H9 (cell line): ENCODE results near the gene PLXNA2. TPM values are rescaled to one million over a fixed set of nuclear protein-coding genes. Genes with fewer than 3 reads are reported as not detected.
A peak's percentile ranks its signal among the peaks of the same experiment; 100 is the strongest.

Source experiments
- DNase-seq: peaks from one replicate; pipeline ENCODE4 v3.0.0-alpha.2; 2017
- H2AFZ ChIP-seq: one replicate; pipeline ENCODE4 v1.6.1; 2013; ENCODE audit warnings: mild to moderate bottlenecking, low read length, control low read depth, moderate library complexity
- H2AK5ac ChIP-seq: 2 replicates; pipeline ENCODE4 v1.6.1; 2013; ENCODE audit warnings: low read length, control low read depth, mixed read lengths; ENCODE audit not compliant: insufficient read length
- H2BK120ac ChIP-seq: one replicate; pipeline ENCODE4 v1.6.1; 2013; ENCODE audit warnings: low read depth, mild to moderate bottlenecking, low read length, control low read depth, inconsistent platforms; ENCODE audit not compliant: poor library complexity, severe bottlenecking
- H2BK12ac ChIP-seq: 2 replicates; pipeline ENCODE4 v1.6.1; 2013; ENCODE audit warnings: low read length, control low read depth, mixed read lengths, low read depth; ENCODE audit not compliant: insufficient read length
- H2BK15ac ChIP-seq: 2 replicates; pipeline ENCODE4 v1.6.1; 2013; ENCODE audit warnings: low read depth, low read length, control low read depth
- H2BK20ac ChIP-seq: one replicate; pipeline ENCODE4 v1.6.1; 2013; ENCODE audit warnings: low read depth, mild to moderate bottlenecking, low read length, control low read depth, inconsistent platforms; ENCODE audit not compliant: poor library complexity, severe bottlenecking
- H2BK5ac ChIP-seq: 2 replicates; pipeline ENCODE4 v1.6.1; 2013; ENCODE audit warnings: low read length, control low read depth, mixed read lengths; ENCODE audit not compliant: insufficient read length
- H3K14ac ChIP-seq: 2 replicates; pipeline ENCODE4 v1.6.1; 2013; ENCODE audit warnings: low read length, control low read depth; ENCODE audit not compliant: insufficient read depth
- H3K18ac ChIP-seq: 2 replicates; pipeline ENCODE4 v1.6.1; 2013; ENCODE audit warnings: low read depth, mild to moderate bottlenecking, mixed read lengths, low read length, control low read depth; ENCODE audit not compliant: insufficient read length
- H3K23ac ChIP-seq: 2 replicates; pipeline ENCODE4 v1.6.1; 2013; ENCODE audit warnings: low read length, control low read depth, mixed read lengths, low read depth; ENCODE audit not compliant: insufficient read length
- H3K23me2 ChIP-seq: 2 replicates; pipeline ENCODE4 v1.6.1; 2013; ENCODE audit warnings: low read depth, mild to moderate bottlenecking, mixed read lengths, low read length, control low read depth; ENCODE audit not compliant: insufficient read length, poor library complexity, severe bottlenecking
- H3K27ac ChIP-seq: 2 replicates; pipeline ENCODE4 v1.5.1; 2013; ENCODE audit warnings: low read length, control low read depth, mixed read lengths, low read depth; ENCODE audit not compliant: insufficient read length
- H3K27me3 ChIP-seq: 2 replicates; pipeline ENCODE4 v1.6.1; 2013; ENCODE audit warnings: low read length, control low read depth, inconsistent platforms; ENCODE audit not compliant: insufficient read depth
- H3K4ac ChIP-seq: 2 replicates; pipeline ENCODE4 v1.6.1; 2013; ENCODE audit warnings: low read depth, mild to moderate bottlenecking, control low read depth, inconsistent platforms, low read length, moderate library complexity
- H3K4me1 ChIP-seq: 2 replicates; pipeline ENCODE4 v1.6.1; 2013; ENCODE audit warnings: low read length, control low read depth, inconsistent platforms; ENCODE audit not compliant: insufficient read depth
- H3K4me2 ChIP-seq: 2 replicates; pipeline ENCODE4 v1.6.1; 2013; ENCODE audit warnings: low read length, control low read depth, mixed read lengths; ENCODE audit not compliant: insufficient read length, insufficient read depth
- H3K56ac ChIP-seq: 2 replicates; pipeline ENCODE4 v1.6.1; 2013; ENCODE audit warnings: low read depth, mild to moderate bottlenecking, mixed read lengths, low read length, control low read depth; ENCODE audit not compliant: insufficient read length
- H3K79me1 ChIP-seq: 2 replicates; pipeline ENCODE4 v1.6.1; 2013; ENCODE audit warnings: low read depth, mild to moderate bottlenecking, moderate library complexity, low read length, control low read depth, inconsistent platforms; ENCODE audit not compliant: insufficient read depth, poor library complexity, severe bottlenecking
- H3K79me2 ChIP-seq: 2 replicates; pipeline ENCODE4 v1.6.1; 2013; ENCODE audit warnings: low read length, control low read depth, inconsistent platforms; ENCODE audit not compliant: insufficient read depth
- H3K9ac ChIP-seq: 2 replicates; pipeline ENCODE4 v1.6.1; 2013; ENCODE audit warnings: low read length, control low read depth, mixed read lengths; ENCODE audit not compliant: insufficient read length; ENCODE audit errors: extremely low read depth
- H3K9me3 ChIP-seq: one replicate; pipeline ENCODE4 v1.6.1; 2013; ENCODE audit warnings: low read depth, low read length, inconsistent platforms; ENCODE audit not compliant: control insufficient read depth
- H3T11ph ChIP-seq: one replicate; pipeline ENCODE4 v1.6.1; 2013; ENCODE audit warnings: mild to moderate bottlenecking, low read length, control low read depth, inconsistent platforms
- H4K20me1 ChIP-seq: one replicate; pipeline ENCODE4 v1.6.1; 2013; ENCODE audit not compliant: control insufficient read depth, insufficient read length, insufficient read depth
- H4K5ac ChIP-seq: 2 replicates; pipeline ENCODE4 v1.6.1; 2013; ENCODE audit warnings: low read depth, mild to moderate bottlenecking, mixed read lengths, low read length, control low read depth; ENCODE audit not compliant: insufficient read length
- H4K8ac ChIP-seq: replicated peaks from 2 replicates; pipeline ENCODE4 v1.6.1; 2013; ENCODE audit warnings: low read length, control low read depth, mixed read lengths, low read depth; ENCODE audit not compliant: insufficient read length
- H4K91ac ChIP-seq: 2 replicates; pipeline ENCODE4 v1.6.1; 2013; ENCODE audit warnings: low read depth, mild to moderate bottlenecking, moderate library complexity, mixed read lengths, low read length, control low read depth; ENCODE audit not compliant: insufficient read length
- H3K27ac Mint-ChIP-seq, 3 experiments: 2 replicates in 2 of 3; 3 replicates in 1 of 3; pipeline ENCODE4 v1.8.0; 2020 to 2021; ENCODE audit warnings: mixed read lengths in 3 of 3, mild to moderate bottlenecking in 1 of 3, moderate library complexity in 1 of 3
- H3K27me3 Mint-ChIP-seq: 2 replicates; pipeline ENCODE4 v1.8.0; 2021; ENCODE audit warnings: low read depth, mild to moderate bottlenecking, moderate library complexity, mixed read lengths
- H3K36me3 Mint-ChIP-seq, 3 experiments: 2 replicates in 2 of 3; 3 replicates in 1 of 3; pipeline ENCODE4 v1.8.0; 2020 to 2021; ENCODE audit warnings: low read depth in 3 of 3, mixed read lengths in 3 of 3; ENCODE audit not compliant: insufficient read depth in 1 of 3
- H3K4me1 Mint-ChIP-seq, 2 experiments: 2 replicates each; pipeline ENCODE4 v1.8.0; 2020; ENCODE audit warnings: mixed read lengths in 2 of 2
- H3K4me3 Mint-ChIP-seq, 2 experiments: 2 replicates in 1 of 2; 3 replicates in 1 of 2; pipeline ENCODE4 v1.8.0; 2020 to 2021; ENCODE audit warnings: mild to moderate bottlenecking in 2 of 2, mixed read lengths in 2 of 2, moderate library complexity in 1 of 2
- H3K9me3 Mint-ChIP-seq, 2 experiments: 2 replicates in 1 of 2; 3 replicates in 1 of 2; pipeline ENCODE4 v1.8.0; 2020; ENCODE audit warnings: mild to moderate bottlenecking in 2 of 2, mixed read lengths in 2 of 2, moderate library complexity in 1 of 2
- CTCF ChIP-seq: fragments of 200-600 bp; sonication (generic); conservative IDR thresholded peaks from 3 replicates; pipeline ENCODE4 v1.8.0; 2021; ENCODE audit warnings: antibody characterized with exemption, mild to moderate bottlenecking
- WGBS: extraction: QIAGEN DNeasy Blood & Tissue Kit; methylation state at CpG from one replicate; pipeline ENCODE4 v1.1.7; 2013; ENCODE audit warnings: missing lambda C conversion rate, low lambda C conversion rate, mixed read lengths; ENCODE audit not compliant: insufficient read length; ENCODE audit errors: extremely low coverage; 5-methylcytosine and 5-hydroxymethylcytosine counted together
- total RNA-seq: library from RNA; stranded (reverse); gene quantifications from 2 replicates; pipeline ENCODE4 v1.2.1, GENCODE V29; 2021

The PLXNA2 gene
- total RNA-seq, 1 experiment from 2014 or later, result 0.57 TPM

- no peak overlapping the region for H4K5ac ChIP-seq
- H3K27ac ChIP-seq, result no peak overlapping the region
- H3K9me3 Mint-ChIP-seq, result no peaks in the 10 kb centered on the region
- no peak for DNase-seq
- H2BK5ac ChIP-seq, result no peak overlapping the region
- H3K18ac ChIP-seq, result no peak overlapping the region
- no peak overlapping the region for H3K9ac ChIP-seq
- H3K23ac ChIP-seq, result no peak overlapping the region
- H3K4me3 Mint-ChIP-seq, result no peak overlapping the region
- no peak for TF ChIP-seq CTCF
- H3K79me1 ChIP-seq, result no peaks in the 10 kb centered on the region
- peak overlapping the region in 1 of 3 experiments; percentile 85; a peak in 2 of 7 replicates for H3K27ac Mint-ChIP-seq
- no peak overlapping the region for H3K4me2 ChIP-seq
- H3K4ac ChIP-seq, result no peak overlapping the region
- no peak overlapping the region for H2BK120ac ChIP-seq
- peaks cover 9% of the 10 kb centered on the region; the same call in 1 of the 2 replicates for H3K4me1 ChIP-seq
- WGBS, result no CpG with 5 or more reads among the region's 9 CpGs
- no peaks in the 10 kb centered on the region for H4K20me1 ChIP-seq
- no peak overlapping the region for H4K91ac ChIP-seq
- no peaks in the 10 kb centered on the region for H3K9me3 ChIP-seq
- H2BK15ac ChIP-seq, result no peak overlapping the region
- no peak overlapping the region for H2BK20ac ChIP-seq
- H3K79me2 ChIP-seq, result no peaks in the 10 kb centered on the region
- no peak overlapping the region for H2AK5ac ChIP-seq
- no peak overlapping the region for H3K14ac ChIP-seq
- H4K8ac ChIP-seq, result no peak overlapping the region
- H3K56ac ChIP-seq, result no peak overlapping the region
- H2AFZ ChIP-seq, result no peak overlapping the region
- peaks cover 66 to 76% of the 10 kb centered on the region in 2 experiments for H3K4me1 Mint-ChIP-seq
- no peak overlapping the region for H2BK12ac ChIP-seq
- no peaks in the 10 kb centered on the region for H3K36me3 Mint-ChIP-seq
- H3K27me3 Mint-ChIP-seq, result peaks cover 38% of the 10 kb centered on the region
- H3T11ph ChIP-seq, result no peak overlapping the region
- H3K27me3 ChIP-seq, result no peaks in the 10 kb centered on the region
- no peaks in the 10 kb centered on the region for H3K23me2 ChIP-seq
These were observed 8.7 kb downstream of the PLXNA2 start for GRCh38 chr1:208235356-208235981.
